ENCODE measurements around the gene ZNF718. TPM values are rescaled to one million over a fixed set of nuclear protein-coding genes. Genes with fewer than 3 reads are reported as not detected.
"Not testable (repeated sequence)": the region's sequence is repeated elsewhere in the genome, so short reads cannot be mapped to it uniquely, and the experiment has no call there.

Gene ZNF718
- total RNA-seq, 1 experiment from 2014 or later, result 15.2 TPM

GRCh38 chr4:212438-213188, 88.3 kb downstream of the ZNF718 start:
- no TSS peak for BruUV-seq (replicated peaks)
- H3K27me3 Mint-ChIP-seq (ENCODE audit: unreplicated experiment), result no peaks in the 10 kb centered on the region
- no peak overlapping the region for H3K4me3 Mint-ChIP-seq (ENCODE audit: low read depth, unreplicated experiment)
- H3K4me1 Mint-ChIP-seq (ENCODE audit: low read depth, unreplicated experiment), result no peaks in the 10 kb centered on the region
- intact Hi-C loops (cut with micrococcal nuclease; ENCODE audit: unreplicated experiment), result no loop called here
- no peak for DNase-seq
- no peaks in the 10 kb centered on the region for H3K36me3 Mint-ChIP-seq (ENCODE audit: insufficient read depth, unreplicated experiment)
- peaks cover 8% of the 10 kb centered on the region for H3K9me3 Mint-ChIP-seq (ENCODE audit: low read depth, unreplicated experiment)
- no peak overlapping the region for H3K27ac Mint-ChIP-seq (ENCODE audit: unreplicated experiment)
- CTCF ChIA-PET, result no interaction called here
- TF ChIP-seq CTCF (IDR thresholded peaks at IDR 0.05; ENCODE audit: unreplicated experiment), result no peak

- BruUV-seq (replicated peaks); H3K27me3 Mint-ChIP-seq (ENCODE audit: unreplicated experiment); H3K36me3 Mint-ChIP-seq (ENCODE audit: insufficient read depth, unreplicated experiment); H3K4me1 Mint-ChIP-seq (ENCODE audit: low read depth, unreplicated experiment); DNase-seq; intact Hi-C loops (cut with micrococcal nuclease; ENCODE audit: unreplicated experiment); H3K27ac Mint-ChIP-seq (ENCODE audit: unreplicated experiment); H3K4me3 Mint-ChIP-seq (ENCODE audit: low read depth, unreplicated experiment); H3K9me3 Mint-ChIP-seq (ENCODE audit: low read depth, unreplicated experiment); CTCF ChIA-PET: not testable (repeated sequence)
These were observed 88.9 kb downstream of the ZNF718 start for GRCh38 chr4:213189-213535.

Other genes with a start within 250 kb of the ZNF718 start
- gene ZNF595, start 71.2 kb upstream of the ZNF718 start, total RNA-seq (2022), result 9.5 and 12.5 TPM in 2 replicates
- not detected in 2 replicates for gene ZNF732, start 181.0 kb downstream of the ZNF718 start, total RNA-seq (2022)
- 18.0 and 18.1 TPM in 2 replicates for gene ZNF141, start 213.3 kb downstream of the ZNF718 start, total RNA-seq (2022)

Data from Calu3 (cell line).